Gastroesophageal sphincter (tissue), 3 donors: ENCODE data around the gene IPCEF1.

Source experiments
- CTCF ChIP-seq, 4 experiments: fragments of 200-600 bp in 2 of 4; fragments of 450-650 bp in 2 of 4; sonication (generic) in 1 of 4; IDR thresholded peaks; one replicate each; pipeline ENCODE4 v1.5.1; 2017 to 2019; ENCODE audit warnings: antibody characterized with exemption in 4 of 4, mild to moderate bottlenecking in 2 of 4, moderate library complexity in 2 of 4
- EP300 ChIP-seq: sonication (generic); formaldehyde crosslinking; IDR thresholded peaks from one replicate; pipeline ENCODE4 v1.6.1; 2017; ENCODE audit warnings: antibody characterized with exemption, mild to moderate bottlenecking
- POLR2AphosphoS5 ChIP-seq: sonication (generic); formaldehyde crosslinking; IDR thresholded peaks from one replicate; pipeline ENCODE4 v1.6.1; 2017; ENCODE audit warnings: antibody characterized with exemption

GRCh38 chr6:154111025-154111424, 245.6 kb downstream of the IPCEF1 start:
- TF ChIP-seq CTCF (IDR thresholded peaks at IDR 0.05) (no peak), POLR2AphosphoS5 (no peak), EP300 (no peak)
